ENCODE results near the gene CEP104. TPM values are rescaled to one million over a fixed set of nuclear protein-coding genes. Genes with fewer than 3 reads are reported as not detected.
"Not testable (repeated sequence)": the region's sequence is repeated elsewhere in the genome, so short reads cannot be mapped to it uniquely, and the experiment has no call there.

Gene CEP104
- total and polyA plus RNA-seq, 4 donors: 7.5 to 23.2 (median 12.0) TPM

GRCh38 chr1:3803905-3804626, 52.9 kb downstream of the CEP104 start (continued):
- TF ChIP-seq, protein P1, sequence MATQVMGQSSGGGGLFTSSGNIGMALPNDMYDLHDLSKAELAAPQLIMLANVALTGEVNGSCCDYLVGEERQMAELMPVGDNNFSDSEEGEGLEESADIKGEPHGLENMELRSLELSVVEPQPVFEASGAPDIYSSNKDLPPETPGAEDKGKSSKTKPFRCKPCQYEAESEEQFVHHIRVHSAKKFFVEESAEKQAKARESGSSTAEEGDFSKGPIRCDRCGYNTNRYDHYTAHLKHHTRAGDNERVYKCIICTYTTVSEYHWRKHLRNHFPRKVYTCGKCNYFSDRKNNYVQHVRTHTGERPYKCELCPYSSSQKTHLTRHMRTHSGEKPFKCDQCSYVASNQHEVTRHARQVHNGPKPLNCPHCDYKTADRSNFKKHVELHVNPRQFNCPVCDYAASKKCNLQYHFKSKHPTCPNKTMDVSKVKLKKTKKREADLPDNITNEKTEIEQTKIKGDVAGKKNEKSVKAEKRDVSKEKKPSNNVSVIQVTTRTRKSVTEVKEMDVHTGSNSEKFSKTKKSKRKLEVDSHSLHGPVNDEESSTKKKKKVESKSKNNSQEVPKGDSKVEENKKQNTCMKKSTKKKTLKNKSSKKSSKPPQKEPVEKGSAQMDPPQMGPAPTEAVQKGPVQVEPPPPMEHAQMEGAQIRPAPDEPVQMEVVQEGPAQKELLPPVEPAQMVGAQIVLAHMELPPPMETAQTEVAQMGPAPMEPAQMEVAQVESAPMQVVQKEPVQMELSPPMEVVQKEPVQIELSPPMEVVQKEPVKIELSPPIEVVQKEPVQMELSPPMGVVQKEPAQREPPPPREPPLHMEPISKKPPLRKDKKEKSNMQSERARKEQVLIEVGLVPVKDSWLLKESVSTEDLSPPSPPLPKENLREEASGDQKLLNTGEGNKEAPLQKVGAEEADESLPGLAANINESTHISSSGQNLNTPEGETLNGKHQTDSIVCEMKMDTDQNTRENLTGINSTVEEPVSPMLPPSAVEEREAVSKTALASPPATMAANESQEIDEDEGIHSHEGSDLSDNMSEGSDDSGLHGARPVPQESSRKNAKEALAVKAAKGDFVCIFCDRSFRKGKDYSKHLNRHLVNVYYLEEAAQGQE (IDR thresholded peaks at IDR 0.05): no peak
- TF ChIP-seq, protein P2, sequence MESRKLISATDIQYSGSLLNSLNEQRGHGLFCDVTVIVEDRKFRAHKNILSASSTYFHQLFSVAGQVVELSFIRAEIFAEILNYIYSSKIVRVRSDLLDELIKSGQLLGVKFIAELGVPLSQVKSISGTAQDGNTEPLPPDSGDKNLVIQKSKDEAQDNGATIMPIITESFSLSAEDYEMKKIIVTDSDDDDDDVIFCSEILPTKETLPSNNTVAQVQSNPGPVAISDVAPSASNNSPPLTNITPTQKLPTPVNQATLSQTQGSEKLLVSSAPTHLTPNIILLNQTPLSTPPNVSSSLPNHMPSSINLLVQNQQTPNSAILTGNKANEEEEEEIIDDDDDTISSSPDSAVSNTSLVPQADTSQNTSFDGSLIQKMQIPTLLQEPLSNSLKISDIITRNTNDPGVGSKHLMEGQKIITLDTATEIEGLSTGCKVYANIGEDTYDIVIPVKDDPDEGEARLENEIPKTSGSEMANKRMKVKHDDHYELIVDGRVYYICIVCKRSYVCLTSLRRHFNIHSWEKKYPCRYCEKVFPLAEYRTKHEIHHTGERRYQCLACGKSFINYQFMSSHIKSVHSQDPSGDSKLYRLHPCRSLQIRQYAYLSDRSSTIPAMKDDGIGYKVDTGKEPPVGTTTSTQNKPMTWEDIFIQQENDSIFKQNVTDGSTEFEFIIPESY (IDR thresholded peaks at IDR 0.05): no peak
- TF ChIP-seq NR2F2 (IDR thresholded peaks at IDR 0.05): no peak
- TF ChIP-seq HNF4G (IDR thresholded peaks at IDR 0.05): no peak

DNA sequence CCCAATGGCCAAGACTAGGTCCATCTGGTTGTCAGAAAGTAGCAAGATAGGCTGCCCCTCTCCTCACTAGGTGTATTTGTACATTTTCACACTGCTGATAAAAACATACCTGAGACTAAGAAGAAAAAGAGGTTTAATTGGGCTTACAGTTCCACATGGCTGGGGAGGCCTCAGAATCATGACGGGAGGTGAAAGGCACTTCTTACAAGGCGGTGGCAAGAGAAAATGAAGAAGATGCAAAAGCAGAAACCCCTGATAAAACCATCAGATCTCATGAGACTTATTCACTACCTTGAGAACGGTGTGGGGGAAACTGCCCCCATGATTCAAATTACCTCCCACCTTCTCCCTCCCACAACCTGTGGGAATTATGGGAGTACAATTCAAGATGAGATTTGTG, 56.2 kb downstream of the CEP104 start:
- H3K27ac ChIP-seq (ENCODE audit: low read depth in 1 of 2, low read length in 2 of 2); H3K9ac ChIP-seq (ENCODE audit: low read depth in 1 of 2, low read length in 2 of 2); H3K4me3 ChIP-seq (ENCODE audit: low read depth in 1 of 3, low read length in 3 of 3); DNase-seq (ENCODE audit: low spot score); H3K9me3 ChIP-seq (ENCODE audit: control insufficient read depth in 4 of 4, low read length in 3 of 4); H3K36me3 ChIP-seq (ENCODE audit: control insufficient read depth in 4 of 4, insufficient read depth in 3 of 4, low read depth in 1 of 4, low read length in 3 of 4); H3K27me3 ChIP-seq (ENCODE audit: control insufficient read depth in 4 of 4, insufficient read depth in 4 of 4, low read length in 3 of 4); H3K4me1 ChIP-seq (ENCODE audit: control insufficient read depth in 4 of 4, insufficient read depth in 4 of 4, low read length in 3 of 4): not testable (repeated sequence)
- WGBS: 75% methylated on average over 3 of the region's 3 CpGs

- Histone ChIP-seq H3K4me1 (ENCODE audit: control insufficient read depth in 4 of 4, insufficient read depth in 4 of 4, low read length in 3 of 4) (peaks cover 3 to 14% (median 10%) of the 10 kb centered on the region in 4 donors), H3K27me3 (ENCODE audit: control insufficient read depth in 4 of 4, insufficient read depth in 4 of 4, low read length in 3 of 4) (peaks cover 0 to 4% (median 0%) of the 10 kb centered on the region in 4 donors), H3K9ac (ENCODE audit: low read depth in 1 of 2, low read length in 2 of 2) (no peak overlapping the region), H3K9me3 (ENCODE audit: control insufficient read depth in 4 of 4, low read length in 3 of 4) (no peaks in the 10 kb centered on the region), H3K36me3 (ENCODE audit: control insufficient read depth in 4 of 4, insufficient read depth in 3 of 4, low read depth in 1 of 4, low read length in 3 of 4) (no peaks in the 10 kb centered on the region), H3K27ac (ENCODE audit: low read depth in 1 of 2, low read length in 2 of 2) (no peak overlapping the region), H3K4me3 (ENCODE audit: low read depth in 1 of 3, low read length in 3 of 3) (no peak overlapping the region)
- no peak for DNase-seq (ENCODE audit: low spot score)
- whole genome bisulfite sequencing: 82% methylated on average over 11 of the region's 11 CpGs
- TF ChIP-seq EGR1 (IDR thresholded peaks at IDR 0.05; ENCODE audit: low read depth in 2 of 2) (no peak), RXRA (IDR thresholded peaks at IDR 0.05) (no peak), CTCF (IDR thresholded peaks at IDR 0.05; ENCODE audit: low read depth, low read length, missing input control) (no peak), GABPA (IDR thresholded peaks at IDR 0.05 in 1 of 2, conservative IDR thresholded peaks at IDR 0.05 in 1 of 2) (no peak), SP1 (IDR thresholded peaks at IDR 0.05) (no peak), HNF4A (conservative IDR thresholded peaks at IDR 0.05) (no peak), FOXA2 (IDR thresholded peaks at IDR 0.05) (no peak), HNF4G (IDR thresholded peaks at IDR 0.05) (no peak), YY1 (IDR thresholded peaks at IDR 0.05) (no peak), JUND (IDR thresholded peaks at IDR 0.05) (no peak), NR2F2 (IDR thresholded peaks at IDR 0.05) (no peak)
- TF ChIP-seq, protein P1 (IDR thresholded peaks at IDR 0.05): no peak
- TF ChIP-seq, protein P2 (IDR thresholded peaks at IDR 0.05): no peak
- TF ChIP-seq, protein P3, sequence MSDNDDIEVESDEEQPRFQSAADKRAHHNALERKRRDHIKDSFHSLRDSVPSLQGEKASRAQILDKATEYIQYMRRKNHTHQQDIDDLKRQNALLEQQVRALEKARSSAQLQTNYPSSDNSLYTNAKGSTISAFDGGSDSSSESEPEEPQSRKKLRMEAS (IDR thresholded peaks at IDR 0.05): no peak
Observed at GRCh38 chr1:3799976-3800685, 56.9 kb downstream of the CEP104 start.

Measured in liver (tissue), 9 donors.